ENCODE results near the gene TPH2. TPM values are rescaled to one million over a fixed set of nuclear protein-coding genes. Genes with fewer than 3 reads are reported as not detected.

TPH2 gene
- total RNA-seq, 1 experiment from 2014 or later, result not detected

GRCh38 chr12:72018036-72018435, 79.4 kb downstream of the TPH2 start:
- intact Hi-C loops (cut with micrococcal nuclease; ENCODE audit: unreplicated experiment) (loop anchor here (5.0 kb wide), 1 partner anchor 264 kb away; no protein-coding TSS in a partner anchor), in situ Hi-C loops (cut with HindIII; ENCODE audit: low pct_unique_long_range_greater_than_20kb, low sequenced_read_pairs) (no loop called here)
- ATAC-seq (no peak), DNase-seq (ENCODE audit: low read depth, low spot score) (no peak)
- Histone ChIP-seq H3K9me3 (ENCODE audit: control insufficient read depth, insufficient read depth, low read depth, low read length) (no peaks in the 10 kb centered on the region), H3K27me3 (ENCODE audit: control insufficient read depth, insufficient read depth, low read length) (peaks cover 4% of the 10 kb centered on the region), H3K4me3 (ENCODE audit: low read depth in 2 of 2, low read length in 2 of 2) (no peak overlapping the region), H3K4me1 (ENCODE audit: control insufficient read depth, insufficient read depth, low read length) (no peaks in the 10 kb centered on the region), H3K36me3 (ENCODE audit: control insufficient read depth, insufficient read depth, low read length) (no peaks in the 10 kb centered on the region), H3K27ac (ENCODE audit: low read length) (no peak overlapping the region)
- TF ChIP-seq POLR2AphosphoS5 (IDR thresholded peaks at IDR 0.05; ENCODE audit: low read depth, low read length) (no peak), CTCF (IDR thresholded peaks at IDR 0.05) (no peak), TCF7L2 (IDR thresholded peaks at IDR 0.05; ENCODE audit: low read depth, low read length) (no peak), SIN3A (IDR thresholded peaks at IDR 0.05; ENCODE audit: borderline replicate concordance, insufficient read depth, low read depth, low read length) (no peak), REST (IDR thresholded peaks at IDR 0.05; ENCODE audit: insufficient read depth in 1 of 2, low read depth in 2 of 2, low read length in 1 of 2) (no peak)
- POLR2A ChIA-PET, result no interaction called here
- CTCF ChIA-PET, result no interaction called here
- BruUV-seq (replicated peaks), result no TSS peak

GRCh38 chr12:72024613-72025012, 86.0 kb downstream of the TPH2 start:
- BruUV-seq (replicated peaks), result no TSS peak
- ChIA-PET CTCF (no interaction called here), POLR2A (interaction anchor here (0.6 kb wide), 1 partner anchor 17 kb away, joined by 3 read pairs; no protein-coding TSS in a partner anchor)
- no peak for ATAC-seq
- in situ Hi-C loops (cut with HindIII; ENCODE audit: low pct_unique_long_range_greater_than_20kb, low sequenced_read_pairs), result no loop called here
- no peak overlapping the region for H3K27ac ChIP-seq (ENCODE audit: low read length)
- H3K27me3 ChIP-seq (ENCODE audit: control insufficient read depth, insufficient read depth, low read length), result no peaks in the 10 kb centered on the region
- TF ChIP-seq TCF7L2 (IDR thresholded peaks at IDR 0.05; ENCODE audit: low read depth, low read length) (no peak), REST (IDR thresholded peaks at IDR 0.05; ENCODE audit: insufficient read depth in 1 of 2, low read depth in 2 of 2, low read length in 1 of 2) (no peak), SIN3A (IDR thresholded peaks at IDR 0.05; ENCODE audit: borderline replicate concordance, insufficient read depth, low read depth, low read length) (no peak), POLR2AphosphoS5 (IDR thresholded peaks at IDR 0.05; ENCODE audit: low read depth, low read length) (no peak), CTCF (IDR thresholded peaks at IDR 0.05) (no peak)
- DNase-seq (ENCODE audit: low read depth, low spot score), result no peak
- no peak overlapping the region for H3K4me3 ChIP-seq (ENCODE audit: low read depth in 2 of 2, low read length in 2 of 2)
- H3K36me3 ChIP-seq (ENCODE audit: control insufficient read depth, insufficient read depth, low read length), result no peaks in the 10 kb centered on the region
- no peaks in the 10 kb centered on the region for H3K4me1 ChIP-seq (ENCODE audit: control insufficient read depth, insufficient read depth, low read length)
- intact Hi-C loops (cut with micrococcal nuclease; ENCODE audit: unreplicated experiment), result no loop called here
- H3K9me3 ChIP-seq (ENCODE audit: control insufficient read depth, insufficient read depth, low read depth, low read length), result no peaks in the 10 kb centered on the region
